ENCODE measurements around the gene OCIAD1.
"Not testable (repeated sequence)": the region's sequence is repeated elsewhere in the genome, so short reads cannot be mapped to it uniquely, and the experiment has no call there.

Gene OCIAD1

GRCh38 chr4:48821431-48821830, 9.5 kb upstream of the OCIAD1 start:
- DNase-seq: not testable (repeated sequence)

- no peak for DNase-seq
These were observed 3.3 kb upstream of the OCIAD1 start for GRCh38 chr4:48827622-48828021.

GRCh38 chr4:48831532-48832030, 693 bp downstream of the OCIAD1 start:
- DNase-seq: no peak

- peak; percentile 30 for DNase-seq
These were observed 1.7 kb downstream of the OCIAD1 start for GRCh38 chr4:48832571-48832970.

- DNase-seq: no peak
These were observed 5.8 kb downstream of the OCIAD1 start for GRCh38 chr4:48836658-48837057.

GRCh38 chr4:48841045-48841827, 10.3 kb downstream of the OCIAD1 start:
- DNase-seq: no peak

- no peak for DNase-seq
These were observed 14.0 kb downstream of the OCIAD1 start for GRCh38 chr4:48844843-48845242.

- not testable (repeated sequence) for DNase-seq
These were observed 17.9 kb downstream of the OCIAD1 start for GRCh38 chr4:48848799-48849198.

- no peak for DNase-seq
These were observed 20.8 kb downstream of the OCIAD1 start for GRCh38 chr4:48851651-48852050.

- DNase-seq: no peak
These were observed 22.9 kb downstream of the OCIAD1 start for GRCh38 chr4:48853604-48854394.

GRCh38 chr4:48854395-48854683, 23.5 kb downstream of the OCIAD1 start:
- no peak for DNase-seq

- no peak for DNase-seq
These were observed 24.1 kb downstream of the OCIAD1 start for GRCh38 chr4:48854982-48855381.

- DNase-seq: no peak
These were observed 27.2 kb downstream of the OCIAD1 start for GRCh38 chr4:48858130-48858529.

GRCh38 chr4:48862038-48862437, 31.1 kb downstream of the OCIAD1 start:
- DNase-seq: no peak

- DNase-seq: no peak
These were observed 31.8 kb downstream of the OCIAD1 start for GRCh38 chr4:48862661-48863060.

GRCh38 chr4:48863728-48864127, 32.8 kb downstream of the OCIAD1 start:
- DNase-seq: no peak

- not testable (repeated sequence) for DNase-seq
These were observed 33.8 kb downstream of the OCIAD1 start for GRCh38 chr4:48864696-48865095.

GRCh38 chr4:48877827-48878535, 47.1 kb downstream of the OCIAD1 start:
- no peak for DNase-seq

- DNase-seq: no peak
These were observed 48.9 kb downstream of the OCIAD1 start for GRCh38 chr4:48879561-48880442.

- DNase-seq: not testable (repeated sequence)
These were observed 50.8 kb downstream of the OCIAD1 start for GRCh38 chr4:48881646-48882045.

- not testable (repeated sequence) for DNase-seq
These were observed 58.9 kb downstream of the OCIAD1 start for GRCh38 chr4:48889750-48890149.

- no peak for DNase-seq
These were observed 60.2 kb downstream of the OCIAD1 start for GRCh38 chr4:48891028-48891619.

Data from right hindlimb (tissue), 1 donor.